HG03469 (cell line): ENCODE data around the gene DEK.
"Not testable (repeated sequence)": the region's sequence is repeated elsewhere in the genome, so short reads cannot be mapped to it uniquely, and the experiment has no call there.

ENCODE experiments used
- ATAC-seq: cut with Tn5 transposase; IDR thresholded peaks from one replicate; pipeline ENCODE4 v1.9.1; 2021; ENCODE audit warnings: mild to moderate bottlenecking, moderate library complexity, moderate number of reproducible peaks; ENCODE audit not compliant: unreplicated experiment

The DEK gene

DNA sequence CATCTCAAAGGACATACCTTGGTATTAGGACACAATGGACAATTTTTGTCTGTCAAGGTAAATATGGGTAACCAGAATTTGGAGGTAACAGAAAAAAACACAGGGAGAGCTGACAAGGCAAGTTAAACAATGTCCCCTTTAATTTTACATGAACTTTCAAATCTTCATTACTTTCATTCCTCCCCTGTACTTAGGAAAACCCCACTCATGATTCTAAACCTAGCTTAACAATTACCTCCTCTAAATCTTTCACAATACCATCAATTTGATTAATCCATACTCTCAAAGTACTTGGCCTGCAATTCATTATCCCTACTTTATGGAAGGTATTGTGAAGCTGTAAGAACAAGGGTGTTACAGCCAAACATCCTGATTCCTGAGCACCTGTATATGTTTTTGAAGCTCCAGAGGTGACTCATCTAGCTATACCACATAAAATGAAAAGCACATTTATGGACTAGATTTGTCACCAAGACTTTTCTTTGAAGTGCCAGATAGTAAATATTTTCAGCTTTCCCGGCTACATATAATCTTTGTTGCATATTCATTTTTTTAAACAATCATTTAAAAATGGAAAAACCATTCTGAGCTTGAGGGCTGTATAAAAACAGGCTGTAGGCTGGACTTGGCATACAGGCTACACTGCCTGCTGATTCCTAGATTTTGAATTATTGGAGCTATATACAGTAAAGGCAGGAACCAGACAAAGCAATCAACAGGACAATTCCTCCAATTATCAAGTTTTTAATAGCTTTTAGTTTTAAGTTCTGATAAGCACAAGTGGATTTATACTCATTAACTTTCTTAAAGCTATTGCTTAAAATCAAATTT is 22.9 kb downstream of the DEK start:
- ATAC-seq, result no peak

DNA sequence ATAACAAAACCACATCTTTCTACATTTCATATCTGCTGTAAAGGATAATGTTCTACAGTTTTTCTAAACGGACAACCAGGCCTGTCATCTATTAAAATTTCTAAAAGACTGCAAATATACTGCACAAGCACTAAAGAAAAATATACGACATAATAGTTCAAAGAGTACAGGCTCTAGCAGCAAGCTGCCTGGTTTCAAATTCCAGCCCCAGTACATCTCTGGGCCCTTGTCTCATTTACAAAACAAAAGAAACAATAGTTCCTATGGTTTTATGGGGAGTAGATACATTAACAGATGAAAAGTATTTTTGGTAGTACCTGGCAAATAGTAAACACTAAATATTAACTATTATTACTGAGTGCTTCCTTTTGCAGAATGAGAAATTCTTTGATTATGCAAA is 24.1 kb downstream of the DEK start:
- ATAC-seq, result no peak

DNA sequence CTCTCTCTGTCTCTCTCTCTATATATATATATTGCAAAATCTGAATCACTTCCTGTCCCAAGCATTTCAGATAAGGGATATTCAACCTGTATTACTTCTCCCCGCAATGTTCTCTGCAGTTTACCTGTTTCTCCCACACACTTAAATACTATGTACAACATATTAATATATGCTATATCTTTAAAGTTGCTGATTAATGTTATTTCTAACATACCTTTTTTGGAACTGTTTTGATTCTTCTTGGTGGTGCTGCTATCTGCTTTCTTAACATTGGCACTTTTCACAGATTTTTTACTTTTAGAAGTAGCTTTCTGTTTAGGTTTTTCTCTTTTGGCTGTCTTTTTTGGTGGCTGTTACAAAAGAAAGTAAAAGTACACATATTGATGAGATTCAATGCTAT is 27.2 kb downstream of the DEK start:
- no peak for ATAC-seq

DNA sequence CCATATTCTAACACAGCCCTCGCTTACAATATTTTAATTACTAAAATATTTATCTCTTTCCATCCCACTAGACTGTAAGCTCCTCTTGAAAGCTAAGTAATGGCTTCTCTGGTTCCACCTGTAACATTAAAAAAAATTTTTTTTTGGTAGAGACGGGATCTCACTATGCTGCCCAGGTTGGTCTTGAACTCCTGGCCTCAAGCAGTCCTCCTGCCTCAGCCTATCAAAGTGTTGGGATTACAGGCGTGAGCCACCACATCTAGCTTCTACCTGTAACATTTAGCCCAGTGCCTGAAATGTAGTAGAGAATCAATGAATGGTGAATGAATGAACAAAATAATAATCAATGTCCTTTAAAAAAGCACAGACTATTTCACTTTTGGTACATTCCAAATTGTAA is 28.8 kb downstream of the DEK start:
- no peak for ATAC-seq

DNA sequence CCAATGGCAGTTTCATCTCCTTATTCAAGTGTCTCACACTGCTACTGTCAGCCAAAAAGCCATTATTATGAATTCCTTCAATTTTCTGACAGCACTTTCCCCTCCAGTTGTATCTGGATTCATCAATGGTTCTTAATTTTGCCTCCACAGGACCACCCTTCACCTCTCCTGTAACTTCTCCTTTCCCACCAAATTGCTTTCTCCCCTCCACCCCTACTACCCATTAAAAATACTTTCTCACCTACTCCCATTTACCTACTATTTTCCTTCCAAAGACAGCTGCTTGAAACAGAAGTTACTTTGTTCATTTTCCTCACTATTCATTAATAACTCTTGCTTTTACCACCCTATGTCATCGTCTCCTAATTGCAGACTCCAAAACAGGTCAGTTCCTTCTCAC is 29.8 kb downstream of the DEK start:
- no peak for ATAC-seq

DNA sequence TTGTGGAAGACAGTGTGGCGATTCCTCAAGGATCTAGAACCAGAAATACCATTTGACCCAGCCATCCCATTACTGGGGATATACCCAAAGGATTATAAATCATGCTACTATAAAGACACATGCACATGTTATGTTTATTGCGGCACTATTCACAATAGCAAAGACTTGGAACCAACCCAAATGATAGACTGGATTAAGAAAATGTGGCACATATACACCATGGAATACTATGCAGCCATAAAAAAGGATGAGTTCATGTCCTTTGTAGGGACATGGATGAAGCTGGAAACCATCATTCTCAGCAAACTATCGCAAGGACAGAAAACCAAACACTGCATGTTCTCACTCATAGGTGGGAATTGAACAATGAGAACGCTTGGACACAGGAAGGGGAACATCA is 30.6 kb downstream of the DEK start:
- not testable (repeated sequence) for ATAC-seq

DNA sequence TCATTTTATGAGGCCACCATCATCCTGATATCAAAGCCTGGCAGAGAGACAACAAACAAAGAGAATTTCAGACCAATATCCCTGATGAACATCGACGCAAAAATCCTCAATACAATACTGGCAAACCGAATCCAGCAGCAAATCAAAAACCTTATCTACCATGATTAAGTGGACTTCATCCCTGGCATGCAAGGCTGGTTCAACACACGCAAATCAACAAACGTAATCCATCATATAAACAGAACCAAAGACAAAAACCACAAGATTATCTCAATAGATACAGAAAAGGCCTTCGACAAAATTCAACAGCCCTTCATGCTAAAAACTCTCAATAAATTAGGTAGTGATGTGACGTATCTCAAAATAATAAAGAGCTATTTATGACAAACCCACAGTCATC is 32.5 kb downstream of the DEK start:
- ATAC-seq, result not testable (repeated sequence)

DNA sequence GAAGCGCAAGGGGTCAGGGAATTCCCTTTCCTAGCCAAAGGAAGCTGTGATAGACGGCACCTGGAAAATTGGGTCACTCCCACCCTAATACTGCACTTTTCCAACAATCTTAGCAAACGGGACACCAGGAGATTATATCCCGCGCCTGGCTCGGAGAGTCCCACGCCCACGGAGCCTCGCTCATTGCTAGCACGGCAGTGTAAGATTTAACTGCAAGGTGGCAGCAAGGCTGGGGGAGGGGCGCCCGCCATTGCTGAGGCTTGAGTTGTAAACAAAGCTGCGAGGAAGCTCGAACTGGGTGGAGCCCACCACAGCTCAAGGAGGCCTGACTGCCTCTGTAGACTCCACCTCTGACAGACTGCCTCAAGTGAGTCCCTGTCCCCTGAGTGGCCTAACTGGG is 35.7 kb downstream of the DEK start:
- not testable (repeated sequence) for ATAC-seq

DNA sequence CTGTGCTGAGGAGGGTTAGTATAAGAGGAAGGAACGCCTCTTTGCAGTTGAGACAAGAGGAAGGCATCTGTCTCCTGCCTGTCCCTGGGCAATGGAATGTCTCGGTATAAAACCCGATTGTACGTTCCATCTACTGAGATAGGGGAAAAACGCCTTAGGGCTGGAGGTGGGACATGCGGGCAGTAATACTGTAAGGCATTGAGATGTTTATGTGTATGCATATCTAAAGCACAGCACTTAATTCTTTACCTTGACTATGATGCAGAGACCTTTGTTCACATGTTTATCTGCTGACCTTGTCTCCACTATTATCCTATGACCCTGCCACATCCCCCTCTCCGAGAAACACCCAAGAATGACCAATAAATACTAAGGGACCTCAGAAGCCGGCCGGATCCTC is 37.2 kb downstream of the DEK start:
- ATAC-seq, result not testable (repeated sequence)

DNA sequence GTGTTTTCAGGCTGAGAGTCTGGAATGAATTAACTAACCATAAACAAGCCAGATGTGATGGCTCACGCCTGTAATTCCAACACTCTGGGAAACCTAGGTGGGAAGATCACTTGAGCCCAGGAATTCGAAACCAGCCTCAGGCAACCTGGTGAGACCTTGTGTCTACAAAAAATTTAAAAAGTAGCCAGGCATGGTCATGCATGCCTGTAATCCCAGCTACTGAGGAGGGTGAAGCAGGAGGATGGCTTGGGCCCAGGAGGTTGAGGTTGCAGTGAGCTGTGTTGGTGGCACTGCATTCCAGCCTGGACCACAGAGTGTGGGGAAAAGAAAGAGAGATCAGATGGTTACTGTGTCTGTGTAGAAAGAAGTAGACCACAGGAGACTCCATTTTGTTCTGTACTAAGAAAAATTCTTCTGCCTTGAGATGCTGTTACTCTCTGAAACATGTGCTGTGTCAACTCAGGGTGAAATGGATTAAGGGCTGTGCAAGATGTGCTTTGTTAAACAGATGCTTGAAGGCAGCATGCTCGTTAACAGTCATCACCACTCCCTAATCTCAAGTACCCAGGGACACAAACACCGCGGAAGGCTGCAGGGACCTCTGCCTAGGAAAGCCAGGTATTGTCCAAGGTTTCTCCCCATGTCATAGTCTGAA is 37.8 kb downstream of the DEK start:
- ATAC-seq, result not testable (repeated sequence)

DNA sequence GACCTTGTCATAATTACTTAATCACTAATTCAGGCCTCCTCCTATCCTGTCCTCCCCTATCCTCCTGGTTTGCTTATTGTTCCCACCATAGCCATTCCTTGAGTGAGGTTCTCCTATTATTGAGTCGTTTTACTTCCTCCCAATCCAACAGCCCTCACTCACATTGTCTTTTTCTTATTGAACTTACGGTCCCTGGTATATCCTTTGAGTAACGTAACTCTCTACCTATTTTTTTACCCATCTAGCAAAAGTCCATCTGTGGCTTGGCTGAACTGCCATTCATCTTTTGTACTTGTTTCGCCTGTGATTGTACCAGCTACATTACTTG is 43.1 kb downstream of the DEK start:
- ATAC-seq, result no peak

DNA sequence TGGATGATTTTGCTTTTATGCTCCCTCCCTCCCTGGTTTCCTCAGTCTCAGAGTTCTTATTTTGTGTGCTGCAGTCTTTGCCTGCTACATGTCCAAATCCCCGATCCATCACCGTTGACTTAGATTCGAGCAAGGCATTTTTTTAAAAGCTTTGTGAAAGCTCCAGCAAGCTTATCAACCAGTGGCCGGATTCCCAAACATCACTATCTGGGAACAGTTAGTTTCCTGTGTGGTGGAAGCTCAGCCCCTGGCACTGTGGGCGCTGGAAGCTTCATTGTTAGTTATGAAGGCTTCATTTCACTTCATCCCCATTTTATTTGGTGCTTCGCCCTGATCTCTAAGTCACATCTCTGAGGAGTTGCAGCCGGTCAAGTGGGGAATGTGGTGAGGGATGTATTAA is 44.7 kb downstream of the DEK start:
- ATAC-seq, result no peak

DNA sequence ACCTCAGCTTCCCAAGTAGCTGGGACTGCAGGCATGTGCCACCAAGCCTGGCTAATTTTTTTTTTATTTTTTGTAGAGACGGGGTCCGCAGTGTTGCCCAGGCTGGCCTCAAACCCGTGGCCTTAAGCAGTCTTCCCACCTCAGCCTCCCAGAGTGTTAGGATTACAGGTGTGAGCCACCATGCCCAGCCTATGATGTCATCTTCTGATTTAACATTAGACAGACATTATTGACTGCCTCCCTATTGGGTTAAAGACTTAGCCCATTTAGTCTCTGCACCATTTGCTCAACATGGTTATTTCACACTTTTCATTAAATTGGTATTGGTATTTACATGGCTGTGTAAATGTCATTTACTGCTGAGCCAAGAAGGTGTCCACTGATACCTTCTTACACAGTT is 46.1 kb downstream of the DEK start:
- ATAC-seq, result no peak

DNA sequence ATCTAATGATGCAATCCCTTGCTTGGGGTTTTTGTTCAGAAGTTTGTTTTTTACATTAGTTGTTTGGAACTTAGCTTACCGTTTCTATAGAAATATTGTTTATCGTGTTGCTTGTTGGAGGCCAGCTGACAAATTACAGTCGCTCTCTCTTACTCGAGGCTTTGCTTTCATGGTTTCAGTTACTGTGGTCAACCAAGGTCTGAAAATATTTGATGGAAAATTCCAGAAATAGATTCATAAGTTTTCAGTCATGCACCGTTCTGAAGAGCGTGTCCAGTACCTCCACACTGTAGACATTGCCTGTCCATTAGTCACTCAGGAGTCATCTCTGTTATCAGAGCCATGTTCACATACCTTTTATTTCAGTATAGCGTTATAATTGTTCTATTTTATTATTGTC is 47.9 kb downstream of the DEK start:
- ATAC-seq, result no peak

DNA sequence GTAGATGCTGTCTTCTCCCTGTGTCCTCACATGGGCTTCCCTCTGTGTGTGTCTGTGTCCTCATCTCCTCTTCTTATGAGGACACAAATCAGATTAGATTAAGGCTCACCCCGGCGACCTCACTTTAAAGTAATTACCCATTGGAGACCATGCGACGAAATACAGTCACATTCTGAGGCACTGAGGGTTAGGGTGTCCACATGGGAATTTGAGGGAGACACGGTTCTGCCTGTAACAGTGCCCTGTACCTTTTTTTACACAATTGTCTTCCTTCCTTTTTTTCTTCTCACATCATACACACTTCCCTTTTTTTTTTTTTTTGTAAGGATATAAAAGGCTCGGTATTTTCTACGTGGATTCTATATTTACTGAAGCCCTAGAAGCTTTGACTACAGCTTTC is 48.9 kb downstream of the DEK start:
- no peak for ATAC-seq

DNA sequence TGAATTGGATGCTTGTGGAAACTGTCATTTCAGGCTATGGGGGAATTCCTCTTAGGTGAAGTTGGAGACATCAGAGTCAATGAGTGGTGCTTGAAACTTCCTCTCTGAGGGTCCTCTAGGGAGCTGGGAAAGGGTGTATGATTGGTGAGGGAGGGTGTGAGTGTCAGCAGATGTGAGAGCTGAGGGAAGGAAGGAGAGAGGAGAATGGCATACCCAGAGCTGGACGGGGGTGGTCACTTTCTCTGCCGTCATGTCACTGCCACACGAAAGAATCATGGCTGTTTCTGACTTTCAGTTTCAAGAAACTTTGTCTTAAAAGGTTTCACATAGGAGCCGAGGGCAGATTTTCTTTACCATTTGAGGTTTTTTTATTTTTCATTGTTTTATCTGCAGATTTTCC is 50.3 kb downstream of the DEK start:
- ATAC-seq, result no peak

DNA sequence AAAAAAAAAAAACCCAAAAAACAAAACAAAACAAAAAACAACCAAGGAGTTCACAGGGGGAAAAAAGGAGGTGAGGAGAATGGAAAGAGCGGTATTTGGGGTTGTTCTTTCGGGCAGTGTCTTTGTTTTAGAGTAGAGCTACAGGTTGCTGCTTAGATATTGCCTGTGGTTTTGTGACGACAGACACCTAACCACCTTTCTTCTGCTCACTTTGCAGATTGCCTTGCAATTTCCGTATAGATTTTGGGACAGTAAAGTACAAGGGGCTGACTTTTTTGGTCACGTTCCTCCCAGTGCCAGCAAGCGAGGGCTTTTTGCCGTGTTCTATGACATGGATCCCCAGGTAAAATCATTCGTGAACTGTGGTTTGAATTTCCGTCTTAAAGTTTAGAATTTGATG is 50.9 kb downstream of the DEK start:
- no peak for ATAC-seq

DNA sequence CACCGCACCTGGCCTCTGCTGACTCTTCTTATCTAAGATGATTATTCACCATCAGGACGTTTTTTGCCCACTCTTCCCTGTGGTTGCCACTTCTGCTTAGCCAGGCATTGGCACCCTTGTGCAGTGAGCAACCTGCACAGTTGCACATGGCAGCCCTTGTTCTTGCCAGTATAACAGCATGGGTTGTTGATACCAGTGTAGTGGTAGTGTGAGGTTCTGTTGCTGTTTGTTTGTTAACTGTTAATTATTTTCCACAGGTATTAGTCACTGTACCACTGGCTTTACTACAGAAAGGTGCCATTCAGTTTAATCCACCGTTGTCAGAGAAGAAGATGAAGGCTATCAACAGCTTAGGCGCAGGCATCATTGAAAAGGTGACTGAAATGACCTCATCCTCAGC is 52.1 kb downstream of the DEK start:
- no peak for ATAC-seq

DNA sequence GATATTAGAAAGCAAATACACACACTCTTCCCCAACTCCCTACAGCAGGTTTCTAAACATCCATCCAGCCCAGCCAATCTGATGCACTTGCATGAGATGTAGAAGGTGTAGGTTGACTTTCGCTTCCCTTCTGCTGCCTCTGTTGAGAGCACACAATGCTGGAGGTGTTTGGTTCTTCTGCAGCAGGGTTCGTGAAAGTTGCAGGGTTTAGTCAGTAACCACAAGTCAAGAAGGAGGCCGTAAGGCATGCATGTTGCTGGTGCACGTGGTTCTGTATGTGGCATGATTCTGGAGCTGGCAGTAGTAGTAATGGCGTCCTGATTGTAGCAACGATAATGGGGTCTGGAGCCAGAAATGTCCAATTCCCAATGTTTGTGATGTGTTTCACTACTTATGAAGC is 53.0 kb downstream of the DEK start:
- ATAC-seq, result peak; percentile 95

DNA sequence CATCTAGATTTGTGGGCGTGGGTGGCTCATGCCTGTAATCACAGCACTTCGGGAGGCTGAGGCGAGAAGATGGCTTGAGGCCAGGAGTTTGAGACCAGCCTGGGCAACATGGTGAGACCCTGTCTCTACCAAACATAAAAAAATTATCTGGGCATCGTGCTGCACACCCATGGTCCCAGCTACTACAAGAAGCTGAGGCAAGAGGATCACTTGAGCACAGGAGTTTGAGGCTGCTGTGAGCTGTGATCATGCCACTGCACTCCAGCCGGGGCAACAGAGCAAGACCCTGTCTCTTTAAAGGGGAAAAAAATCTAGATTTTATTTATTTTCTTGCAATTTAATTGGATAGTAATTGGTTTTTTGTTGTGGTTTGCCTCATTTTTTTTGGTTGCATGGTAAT is 53.6 kb downstream of the DEK start:
- ATAC-seq, result no peak

DNA sequence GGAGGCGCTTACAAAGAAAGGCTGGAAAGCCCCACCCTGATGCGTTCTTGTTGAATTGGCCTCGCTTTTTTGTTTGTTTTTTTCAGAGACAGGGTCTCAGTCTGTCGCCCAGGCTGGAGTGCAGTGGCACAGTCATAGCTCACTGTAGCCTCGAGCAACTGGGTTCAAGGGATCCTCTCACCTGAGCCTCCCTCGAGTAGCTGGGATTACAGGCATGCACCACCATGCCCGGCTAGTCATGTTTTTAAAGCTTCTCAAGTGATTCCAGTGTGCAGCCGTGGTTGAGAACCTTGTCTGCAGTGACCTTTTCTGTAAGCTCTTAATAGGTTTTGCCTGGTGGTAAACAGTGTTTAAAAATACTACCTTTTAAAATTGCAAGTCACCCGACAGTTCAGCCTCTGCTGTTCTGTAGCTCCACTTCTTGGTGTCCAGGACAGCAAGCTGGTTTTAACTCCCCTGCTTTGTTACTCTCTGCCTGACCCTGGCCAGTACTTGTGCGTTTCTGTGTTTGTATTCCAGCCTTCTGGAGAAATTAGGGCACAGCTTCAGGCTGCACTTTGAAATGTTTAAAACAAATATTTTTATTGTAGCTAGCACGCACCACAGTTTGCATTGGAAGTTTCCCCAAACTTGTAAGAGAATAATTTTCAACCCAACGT is 54.7 kb downstream of the DEK start:
- no peak for ATAC-seq

DNA sequence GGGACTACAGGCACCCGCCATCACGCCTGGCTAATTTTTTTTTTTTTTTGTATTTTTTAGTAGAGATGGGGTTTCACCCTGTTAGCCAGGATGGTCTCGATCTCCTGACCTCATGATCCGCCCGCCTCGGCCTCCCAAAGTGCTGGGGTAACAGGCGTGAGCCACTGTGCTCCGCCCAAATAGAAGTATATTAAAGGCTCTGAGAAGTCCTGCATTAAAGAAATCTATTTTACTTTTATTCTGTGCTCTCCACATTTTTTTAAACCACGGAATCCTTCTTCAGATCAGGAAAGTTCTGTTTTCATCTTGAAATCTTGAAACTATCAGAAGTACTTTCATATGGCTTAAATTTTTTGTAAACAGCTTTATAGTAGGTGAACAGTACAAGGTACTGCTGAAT is 55.6 kb downstream of the DEK start:
- not testable (repeated sequence) for ATAC-seq
